Cardiac fibroblast (primary cell): Measurements from ENCODE around the gene TNS3.

Source experiments
- DNase-seq, 2 donors: peaks; one replicate each; pipeline versions ENCODE4 v3.0.0 to v3.0.0-alpha.2; 2010; ENCODE audit warnings: low read depth in 2 of 2
- H3K4me3 ChIP-seq, 2 donors: replicated peaks in 1 of 2; 1 replicate in 1 of 2; 2 replicates in 1 of 2; pipeline ENCODE4 v1.5.1; 2011; ENCODE audit warnings: low read depth in 2 of 2, low read length in 2 of 2, mild to moderate bottlenecking in 2 of 2, moderate library complexity in 1 of 2
- TF ChIP-seq, protein P1 (sequence below): IDR thresholded peaks from one replicate; pipeline ENCODE4 v1.5.1; 2011; ENCODE audit warnings: low read depth, mild to moderate bottlenecking, low read length, inconsistent platforms

Gene TNS3

DNA sequence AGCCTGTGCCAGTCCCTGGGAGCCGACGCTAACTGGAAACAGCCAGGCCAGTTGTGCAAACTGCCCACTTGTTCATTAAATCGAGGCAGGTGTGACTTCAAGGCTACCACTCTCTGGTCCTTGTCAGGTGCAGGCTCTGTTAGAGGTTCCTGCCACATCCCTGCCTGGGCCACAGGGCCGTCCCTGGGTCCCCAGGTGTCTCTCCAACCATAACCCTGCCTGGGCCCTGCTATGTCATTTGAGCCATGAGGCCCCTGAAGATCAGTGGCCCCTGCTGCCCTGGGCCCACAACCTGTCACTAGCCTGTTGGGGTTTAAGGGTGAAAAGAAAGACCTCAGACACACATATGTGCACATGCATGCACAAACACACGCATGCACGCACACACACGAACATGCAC is 326.9 kb downstream of the TNS3 start:
- no peak for DNase-seq
- TF ChIP-seq, protein P1, sequence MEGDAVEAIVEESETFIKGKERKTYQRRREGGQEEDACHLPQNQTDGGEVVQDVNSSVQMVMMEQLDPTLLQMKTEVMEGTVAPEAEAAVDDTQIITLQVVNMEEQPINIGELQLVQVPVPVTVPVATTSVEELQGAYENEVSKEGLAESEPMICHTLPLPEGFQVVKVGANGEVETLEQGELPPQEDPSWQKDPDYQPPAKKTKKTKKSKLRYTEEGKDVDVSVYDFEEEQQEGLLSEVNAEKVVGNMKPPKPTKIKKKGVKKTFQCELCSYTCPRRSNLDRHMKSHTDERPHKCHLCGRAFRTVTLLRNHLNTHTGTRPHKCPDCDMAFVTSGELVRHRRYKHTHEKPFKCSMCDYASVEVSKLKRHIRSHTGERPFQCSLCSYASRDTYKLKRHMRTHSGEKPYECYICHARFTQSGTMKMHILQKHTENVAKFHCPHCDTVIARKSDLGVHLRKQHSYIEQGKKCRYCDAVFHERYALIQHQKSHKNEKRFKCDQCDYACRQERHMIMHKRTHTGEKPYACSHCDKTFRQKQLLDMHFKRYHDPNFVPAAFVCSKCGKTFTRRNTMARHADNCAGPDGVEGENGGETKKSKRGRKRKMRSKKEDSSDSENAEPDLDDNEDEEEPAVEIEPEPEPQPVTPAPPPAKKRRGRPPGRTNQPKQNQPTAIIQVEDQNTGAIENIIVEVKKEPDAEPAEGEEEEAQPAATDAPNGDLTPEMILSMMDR = no peak
- H3K4me3 ChIP-seq = no peak overlapping the region

DNA sequence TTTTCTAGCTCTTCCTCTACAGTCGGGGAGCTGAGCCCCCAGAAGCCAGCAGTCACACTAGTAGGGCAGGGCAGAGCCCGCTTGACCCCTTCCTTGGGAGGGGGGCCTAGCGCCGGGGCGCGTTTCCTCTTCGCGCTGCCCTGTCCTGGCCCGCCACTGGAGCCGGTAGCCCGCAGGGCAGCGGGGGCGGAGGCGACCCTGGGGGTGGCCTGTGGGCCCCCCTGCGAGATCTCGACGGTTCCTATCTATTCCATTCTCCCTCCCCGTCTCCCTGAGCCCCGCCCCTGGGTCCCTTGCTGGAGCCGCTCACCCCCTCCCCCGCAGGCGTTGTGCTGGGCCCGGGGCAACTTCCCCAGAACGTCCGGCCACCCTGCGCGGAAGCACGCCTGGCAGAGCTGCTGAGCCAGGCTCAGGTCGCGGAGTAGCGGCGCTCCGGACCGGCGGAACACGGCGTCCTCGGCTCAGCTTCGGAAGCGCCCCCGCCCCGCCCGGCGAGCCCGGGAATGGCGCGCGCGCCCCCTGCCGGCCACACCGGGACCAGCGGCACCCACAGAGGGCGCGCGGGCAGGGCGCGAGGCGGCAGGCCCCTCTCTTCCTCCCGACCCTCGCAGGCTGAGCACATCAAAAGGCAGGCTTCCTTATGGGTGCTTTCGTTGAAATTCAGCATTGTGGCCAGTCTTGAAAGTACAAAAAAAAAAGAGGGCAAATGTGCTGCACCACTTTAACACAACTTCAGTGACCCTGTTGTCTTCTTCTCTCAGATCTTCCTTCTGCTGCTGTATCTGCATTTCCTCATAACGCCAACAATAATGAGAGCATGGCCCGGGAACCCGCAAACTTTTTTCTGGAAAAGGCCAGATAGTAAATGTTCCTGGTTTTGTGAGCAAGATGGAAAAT is 327.6 kb downstream of the TNS3 start:
- peak overlapping the region; percentile 55 to 68 for H3K4me3 ChIP-seq
- TF ChIP-seq, protein P1 = peak; percentile 31
- peak; percentile 56 to 71 for DNase-seq

DNA sequence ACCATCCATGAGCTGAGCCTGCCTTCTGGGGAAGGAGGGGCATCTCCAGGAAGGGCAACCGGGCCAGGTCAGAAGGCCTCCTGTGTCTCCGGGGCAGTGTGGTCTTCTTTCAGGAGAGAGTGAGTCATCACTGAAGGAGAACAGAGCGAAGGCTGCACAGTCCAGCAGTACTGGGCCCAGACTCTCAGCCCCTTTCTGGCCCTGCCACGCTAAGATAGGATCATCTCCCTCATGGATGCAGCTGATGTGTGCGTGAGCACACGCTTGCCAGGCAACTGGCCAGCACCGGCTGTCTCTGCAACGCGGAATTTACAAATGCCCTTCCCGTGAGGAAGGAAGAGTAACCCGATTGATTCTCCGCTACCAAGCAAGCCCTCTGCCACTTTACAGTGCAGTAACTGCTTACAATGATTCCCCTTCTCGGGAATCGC is 328.2 kb downstream of the TNS3 start:
- peak; percentile 61 to 63 for DNase-seq
- TF ChIP-seq, protein P1 = no peak
- peak overlapping the region; percentile 55 to 68 for H3K4me3 ChIP-seq

DNA sequence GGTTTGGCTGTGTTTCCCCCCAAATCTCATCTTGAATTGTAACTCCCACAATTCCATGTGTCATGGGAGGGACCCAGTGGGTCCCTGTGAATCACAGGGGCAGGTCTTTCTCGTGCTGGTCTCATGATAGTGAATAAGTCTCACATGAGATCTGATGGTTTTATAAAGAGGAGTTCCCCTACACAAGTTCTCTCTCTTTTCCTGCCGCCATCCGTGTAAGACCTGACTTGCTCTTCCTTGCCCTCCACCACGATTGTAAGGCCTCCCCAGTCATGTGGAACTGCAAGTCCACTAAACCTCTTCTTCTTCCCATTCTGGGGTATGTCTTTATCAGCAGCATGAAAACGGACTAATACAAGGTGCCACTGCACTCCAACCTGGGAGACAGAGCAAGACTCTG is 329.2 kb downstream of the TNS3 start:
- TF ChIP-seq, protein P1 = no peak
- no peak overlapping the region for H3K4me3 ChIP-seq
- no peak for DNase-seq

DNA sequence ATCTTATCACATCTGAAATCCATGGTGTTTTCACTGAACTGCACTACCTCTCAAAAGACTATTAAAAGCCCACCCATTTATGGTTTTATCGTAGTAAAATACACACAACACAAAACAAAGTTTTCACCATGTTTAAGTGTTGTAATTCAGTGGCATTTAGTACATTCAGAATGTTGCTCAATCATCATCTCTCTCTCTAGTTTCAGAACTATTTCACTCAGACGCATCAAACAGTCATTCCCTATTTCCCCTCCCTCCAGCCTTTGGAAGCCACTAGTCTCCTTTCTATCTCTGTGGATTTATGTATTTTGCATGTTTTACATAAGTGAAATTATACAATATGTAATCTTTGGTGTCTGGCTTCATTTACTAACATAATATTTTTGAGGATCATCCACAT is 332.6 kb downstream of the TNS3 start:
- no peak for DNase-seq
- TF ChIP-seq, protein P1 = no peak
- no peak overlapping the region for H3K4me3 ChIP-seq

DNA sequence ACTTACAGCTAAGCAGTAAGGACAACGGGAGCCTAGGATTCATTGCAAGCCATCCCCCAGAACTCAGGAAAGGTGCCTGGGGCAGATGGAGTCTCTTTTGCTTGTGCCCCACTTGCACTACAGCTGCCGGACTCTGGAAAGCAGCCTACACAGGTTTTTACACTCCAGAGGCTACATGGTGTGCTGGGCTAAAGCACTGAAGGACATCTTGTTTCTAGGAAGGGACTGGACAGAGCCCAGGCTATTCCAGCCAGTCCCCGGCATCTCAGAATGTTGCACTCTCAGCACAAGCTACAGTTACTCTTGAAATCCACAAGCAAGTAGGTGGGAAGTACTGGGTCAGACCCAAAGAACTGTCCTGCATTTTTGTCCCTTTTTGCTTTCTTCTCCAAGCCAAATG is 333.1 kb downstream of the TNS3 start:
- H3K4me3 ChIP-seq = no peak overlapping the region
- TF ChIP-seq, protein P1 = no peak
- DNase-seq = no peak
